HG03045 (cell line): Measurements from ENCODE around the gene GZMM.

Source experiments
- ATAC-seq: cut with Tn5 transposase; IDR thresholded peaks from one replicate; pipeline ENCODE4 v1.9.1; 2021; ENCODE audit warnings: mild to moderate bottlenecking, moderate library complexity; ENCODE audit not compliant: unreplicated experiment

GZMM gene

GRCh38 chr19:533364-534058 lies 10.3 kb upstream of the GZMM start:
- no peak for ATAC-seq

GRCh38 chr19:534088-534487 lies 9.8 kb upstream of the GZMM start:
- ATAC-seq, result no peak

- ATAC-seq, result no peak
Measured at GRCh38 chr19:535017-535835, 8.6 kb upstream of the GZMM start.

- ATAC-seq, result no peak
Measured at GRCh38 chr19:536031-536880, 7.6 kb upstream of the GZMM start.

GRCh38 chr19:536881-537404 lies 6.9 kb upstream of the GZMM start:
- no peak for ATAC-seq

GRCh38 chr19:538641-539428 lies 5.0 kb upstream of the GZMM start:
- no peak for ATAC-seq

GRCh38 chr19:539429-540030 lies 4.3 kb upstream of the GZMM start:
- ATAC-seq, result no peak

- no peak for ATAC-seq
Measured at GRCh38 chr19:540867-541637, 2.8 kb upstream of the GZMM start.

GRCh38 chr19:541699-542098 lies 2.2 kb upstream of the GZMM start:
- no peak for ATAC-seq

GRCh38 chr19:542173-542866 lies 1.5 kb upstream of the GZMM start:
- ATAC-seq, result no peak

GRCh38 chr19:547117-547516 lies 3.3 kb downstream of the GZMM start:
- ATAC-seq, result no peak

- no peak for ATAC-seq
Measured at GRCh38 chr19:547836-548720, 4.2 kb downstream of the GZMM start.

GRCh38 chr19:548886-549830 lies 5.3 kb downstream of the GZMM start:
- no peak for ATAC-seq

GRCh38 chr19:554817-555216 lies 11.0 kb downstream of the GZMM start:
- no peak for ATAC-seq

GRCh38 chr19:555474-555808 lies 11.6 kb downstream of the GZMM start:
- ATAC-seq, result no peak

GRCh38 chr19:556611-557382 lies 12.9 kb downstream of the GZMM start:
- ATAC-seq, result no peak
